GM12801 (cell line): Measurements from ENCODE around the gene BCL3.

ENCODE experiments used
- CTCF ChIP-seq: IDR thresholded peaks from one replicate; pipeline ENCODE4 v1.5.1; 2011; ENCODE audit warnings: control low read depth; ENCODE audit not compliant: insufficient read length; ENCODE audit errors: extremely low read depth

The BCL3 gene

DNA sequence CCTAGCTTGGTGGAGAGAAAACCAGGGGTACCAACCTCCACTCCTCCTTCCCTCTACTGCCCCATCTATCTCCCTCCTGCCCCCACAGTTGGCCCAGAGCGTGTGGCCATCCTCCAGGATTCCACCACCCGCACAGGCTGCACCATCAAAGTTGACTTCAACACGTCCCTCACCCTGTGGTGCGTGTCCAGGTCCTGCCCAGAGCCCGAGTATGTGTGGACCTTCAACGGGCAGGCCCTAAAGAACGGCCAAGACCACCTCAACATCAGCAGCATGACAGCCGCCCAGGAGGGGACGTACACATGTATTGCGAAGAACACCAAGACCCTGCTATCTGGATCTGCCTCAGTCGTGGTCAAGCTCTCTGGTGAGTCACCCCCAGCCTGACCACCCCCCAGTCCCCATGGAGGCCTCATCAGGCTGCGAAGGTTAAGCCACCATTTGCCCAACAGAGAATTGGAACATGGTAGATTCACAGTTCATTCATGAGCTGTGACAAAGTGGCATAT is 43.0 kb upstream of the BCL3 start:
- no peak for TF ChIP-seq CTCF

- no peak for TF ChIP-seq CTCF
Observed at GRCh38 chr19:44706506-44707236, 41.8 kb upstream of the BCL3 start.

GRCh38 chr19:44707794-44708193 is 40.7 kb upstream of the BCL3 start:
- TF ChIP-seq CTCF: no peak

- TF ChIP-seq CTCF: no peak
Observed at GRCh38 chr19:44708940-44709339, 39.6 kb upstream of the BCL3 start.

DNA sequence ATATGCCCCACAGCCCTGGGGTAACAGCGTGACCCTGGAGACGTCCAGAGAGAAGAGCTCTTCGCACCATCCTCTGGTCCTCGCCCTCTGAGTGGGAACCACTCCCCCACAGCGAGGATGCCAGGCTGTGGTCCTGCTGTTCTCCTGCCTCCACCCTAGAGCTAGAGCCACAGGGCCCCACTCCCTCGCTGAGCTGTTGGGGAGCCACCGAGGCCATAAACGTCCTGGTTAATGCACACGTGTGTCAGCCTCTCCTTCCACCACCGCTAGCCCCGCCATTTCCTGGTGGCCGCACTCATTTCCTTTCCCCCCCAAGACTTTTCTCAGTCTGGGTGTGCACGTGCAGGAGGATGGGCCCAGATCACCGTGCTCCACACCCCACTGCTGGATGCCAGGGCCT is 38.0 kb upstream of the BCL3 start:
- TF ChIP-seq CTCF: no peak

- TF ChIP-seq CTCF: no peak
Observed at GRCh38 chr19:44712864-44713515, 35.5 kb upstream of the BCL3 start.

DNA sequence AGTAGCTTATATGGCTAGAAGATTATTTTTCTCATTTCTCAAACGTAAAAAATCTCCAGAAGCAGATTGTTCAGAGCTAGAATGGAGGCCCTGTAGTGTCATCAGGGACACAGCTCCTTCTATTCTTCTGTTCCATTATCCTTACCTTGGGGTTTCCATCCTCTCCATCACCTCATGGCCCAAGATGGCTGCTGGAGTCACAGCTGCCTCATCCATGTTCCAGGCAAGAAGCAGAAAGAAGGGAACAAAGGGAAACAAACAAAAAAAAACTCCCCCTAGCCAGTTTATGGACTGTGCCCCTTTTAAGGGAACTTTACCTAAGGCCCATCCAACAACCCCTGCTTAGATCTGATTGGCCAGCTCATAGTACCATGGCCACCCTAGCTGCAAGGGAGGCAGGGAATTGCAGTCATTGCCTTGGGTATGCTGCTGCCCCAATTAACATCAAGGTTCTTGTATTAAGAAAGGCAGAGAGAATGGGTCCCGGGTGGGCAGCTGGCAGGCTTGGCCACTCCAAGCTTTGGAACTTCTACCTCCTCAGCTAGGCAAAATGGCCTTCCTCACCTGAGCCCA is 33.8 kb upstream of the BCL3 start:
- no peak for TF ChIP-seq CTCF
